Measurements from ENCODE around the gene AKAP10. TPM values are rescaled to one million over a fixed set of nuclear protein-coding genes. Genes with fewer than 3 reads are reported as not detected.

Gene AKAP10
- total and polyA plus RNA-seq, 2 of the 4 experiments (the other 2 are of a cell fraction): 12.7 to 18.6 TPM

DNA sequence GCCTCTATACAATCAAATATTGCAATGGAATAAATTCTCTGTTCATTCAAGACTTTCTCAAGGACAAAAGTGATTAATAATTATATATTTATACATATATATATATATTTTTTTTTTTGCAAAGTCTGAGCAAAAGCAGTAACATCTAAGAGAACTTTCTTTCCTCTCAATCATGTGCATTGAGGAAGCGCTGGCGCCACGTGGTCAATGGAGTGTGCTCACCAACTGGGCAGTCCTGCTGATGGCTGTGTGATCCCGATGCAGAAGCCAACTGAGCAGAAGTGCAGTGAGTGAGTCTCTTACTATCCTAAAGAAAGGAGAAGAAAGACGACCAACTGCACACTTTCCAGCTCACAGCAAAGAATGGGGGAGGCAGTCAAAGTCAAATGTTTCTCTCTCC lies 72.7 kb downstream of the AKAP10 start:
- H2AK5ac ChIP-seq (ENCODE audit: low read depth, low read length): peak overlapping the region; percentile 85
- peak overlapping the region; percentile 84; the same call in 1 of the 2 replicates for H4K91ac ChIP-seq (ENCODE audit: insufficient read depth, low read depth, low read length)
- peak overlapping the region; percentile 86; the same call in 1 of the 2 replicates for H4K5ac ChIP-seq (ENCODE audit: low read depth, low read length)
- H3K36me3 ChIP-seq (ENCODE audit: control insufficient read depth, insufficient read depth, low read length): peaks cover 25% of the 10 kb centered on the region
- ATAC-seq (ENCODE audit: low read depth): no peak
- TF ChIP-seq BHLHE40 (IDR thresholded peaks at IDR 0.05; ENCODE audit: low read depth, low read length): no peak
- no peak for TF ChIP-seq MAZ (IDR thresholded peaks at IDR 0.05; ENCODE audit: borderline replicate concordance, low read depth, low read length)
- TF ChIP-seq RFX5 (IDR thresholded peaks at IDR 0.05; ENCODE audit: low read depth, low read length): no peak
- TF ChIP-seq RCOR1 (IDR thresholded peaks at IDR 0.05; ENCODE audit: insufficient replicate concordance, low read length): no peak
- no peak for TF ChIP-seq SMC3 (IDR thresholded peaks at IDR 0.05; ENCODE audit: low read depth, low read length)
- TF ChIP-seq, protein P1, sequence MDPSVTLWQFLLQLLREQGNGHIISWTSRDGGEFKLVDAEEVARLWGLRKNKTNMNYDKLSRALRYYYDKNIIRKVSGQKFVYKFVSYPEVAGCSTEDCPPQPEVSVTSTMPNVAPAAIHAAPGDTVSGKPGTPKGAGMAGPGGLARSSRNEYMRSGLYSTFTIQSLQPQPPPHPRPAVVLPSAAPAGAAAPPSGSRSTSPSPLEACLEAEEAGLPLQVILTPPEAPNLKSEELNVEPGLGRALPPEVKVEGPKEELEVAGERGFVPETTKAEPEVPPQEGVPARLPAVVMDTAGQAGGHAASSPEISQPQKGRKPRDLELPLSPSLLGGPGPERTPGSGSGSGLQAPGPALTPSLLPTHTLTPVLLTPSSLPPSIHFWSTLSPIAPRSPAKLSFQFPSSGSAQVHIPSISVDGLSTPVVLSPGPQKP (IDR thresholded peaks at IDR 0.05; ENCODE audit: borderline replicate concordance, low read depth, low read length): no peak
- TF ChIP-seq, protein P2, sequence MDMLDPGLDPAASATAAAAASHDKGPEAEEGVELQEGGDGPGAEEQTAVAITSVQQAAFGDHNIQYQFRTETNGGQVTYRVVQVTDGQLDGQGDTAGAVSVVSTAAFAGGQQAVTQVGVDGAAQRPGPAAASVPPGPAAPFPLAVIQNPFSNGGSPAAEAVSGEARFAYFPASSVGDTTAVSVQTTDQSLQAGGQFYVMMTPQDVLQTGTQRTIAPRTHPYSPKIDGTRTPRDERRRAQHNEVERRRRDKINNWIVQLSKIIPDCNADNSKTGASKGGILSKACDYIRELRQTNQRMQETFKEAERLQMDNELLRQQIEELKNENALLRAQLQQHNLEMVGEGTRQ (IDR thresholded peaks at IDR 0.05; ENCODE audit: low read depth, low read length): no peak
- TF ChIP-seq RAD21 (IDR thresholded peaks at IDR 0.05; ENCODE audit: low read length): no peak
- no peak for TF ChIP-seq POLR2A (IDR thresholded peaks at IDR 0.05; ENCODE audit: low read depth, low read length)
- no peak for TF ChIP-seq MAFK (IDR thresholded peaks at IDR 0.05; ENCODE audit: low read depth, low read length)
- no peak for TF ChIP-seq CEBPB (IDR thresholded peaks at IDR 0.05; ENCODE audit: low read depth, low read length)
- no peak for TF ChIP-seq CHD1 (IDR thresholded peaks at IDR 0.05; ENCODE audit: low read depth, low read length)
- TF ChIP-seq MXI1 (IDR thresholded peaks at IDR 0.05; ENCODE audit: borderline replicate concordance, low read depth, low read length): no peak
- TF ChIP-seq FOS (IDR thresholded peaks at IDR 0.05; ENCODE audit: low read depth, low read length): no peak
- TF ChIP-seq NFE2L2 (IDR thresholded peaks at IDR 0.05; ENCODE audit: low read depth, low read length): no peak
- TF ChIP-seq, protein P3, sequence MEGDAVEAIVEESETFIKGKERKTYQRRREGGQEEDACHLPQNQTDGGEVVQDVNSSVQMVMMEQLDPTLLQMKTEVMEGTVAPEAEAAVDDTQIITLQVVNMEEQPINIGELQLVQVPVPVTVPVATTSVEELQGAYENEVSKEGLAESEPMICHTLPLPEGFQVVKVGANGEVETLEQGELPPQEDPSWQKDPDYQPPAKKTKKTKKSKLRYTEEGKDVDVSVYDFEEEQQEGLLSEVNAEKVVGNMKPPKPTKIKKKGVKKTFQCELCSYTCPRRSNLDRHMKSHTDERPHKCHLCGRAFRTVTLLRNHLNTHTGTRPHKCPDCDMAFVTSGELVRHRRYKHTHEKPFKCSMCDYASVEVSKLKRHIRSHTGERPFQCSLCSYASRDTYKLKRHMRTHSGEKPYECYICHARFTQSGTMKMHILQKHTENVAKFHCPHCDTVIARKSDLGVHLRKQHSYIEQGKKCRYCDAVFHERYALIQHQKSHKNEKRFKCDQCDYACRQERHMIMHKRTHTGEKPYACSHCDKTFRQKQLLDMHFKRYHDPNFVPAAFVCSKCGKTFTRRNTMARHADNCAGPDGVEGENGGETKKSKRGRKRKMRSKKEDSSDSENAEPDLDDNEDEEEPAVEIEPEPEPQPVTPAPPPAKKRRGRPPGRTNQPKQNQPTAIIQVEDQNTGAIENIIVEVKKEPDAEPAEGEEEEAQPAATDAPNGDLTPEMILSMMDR (conservative IDR thresholded peaks at IDR 0.05; ENCODE audit: low read depth, low read length): no peak
- H3K14ac ChIP-seq (replicated peaks; ENCODE audit: low read depth, low read length): peak overlapping the region; percentile 74; the same call in 1 of the 2 replicates
- H2AK9ac ChIP-seq (replicated peaks; ENCODE audit: low read depth, low read length, poor library complexity): no peak overlapping the region
- intact Hi-C loops (cut with micrococcal nuclease): loop anchor here (5.0 kb wide), 1 partner anchor 38 kb away; the partner anchor contains the start of gene ULK2
- no peak overlapping the region; the same call in 1 of the 2 replicates for H3K9ac ChIP-seq (ENCODE audit: low read depth, low read length)
- peaks cover 4% of the 10 kb centered on the region; the same call in 1 of the 2 replicates for H4K20me1 ChIP-seq (ENCODE audit: insufficient read depth, low read length)
- POLR2A ChIA-PET (ENCODE audit: unreplicated experiment): no interaction called here
- H2BK5ac ChIP-seq (ENCODE audit: low read depth, low read length, poor library complexity, severe bottlenecking): peak overlapping the region; percentile 69
- no peak overlapping the region for H3K56ac ChIP-seq (ENCODE audit: extremely low read depth, insufficient read depth, low read length)
- peak overlapping the region; percentile 58 for H2BK120ac ChIP-seq (ENCODE audit: low read depth, low read length)
- H4K8ac ChIP-seq (ENCODE audit: low read depth in 2 of 2, low read length in 2 of 2): no peak overlapping the region
- no peak overlapping the region; the same call in 1 of the 2 replicates for H3K4me2 ChIP-seq (ENCODE audit: low read depth, low read length)
- in situ Hi-C loops (cut with MboI; ENCODE audit: low sequenced_read_pairs): no loop called here
- no peak overlapping the region for H2BK15ac ChIP-seq (ENCODE audit: low read depth, low read length)
- H2AFZ ChIP-seq (replicated peaks; ENCODE audit: low read length, poor library complexity): no peak overlapping the region
- peaks cover 3 to 20% of the 10 kb centered on the region in 2 experiments; a peak in 3 of 4 replicates for H3K79me1 ChIP-seq (ENCODE audit: low read depth in 1 of 2, low read length in 2 of 2)
- WGBS, 2 experiments (ENCODE audit: extremely low coverage in 2 of 2, insufficient read length in 1 of 2): no CpG with 5 or more reads among the region's 5 CpGs
- CTCF ChIA-PET: no interaction called here
- H3K4me1 ChIP-seq (ENCODE audit: control insufficient read depth, insufficient read depth, low read length): peaks cover 15% of the 10 kb centered on the region
- BruUV-seq (replicated peaks): no TSS peak
- H3K4ac ChIP-seq (ENCODE audit: low read depth, low read length): peak overlapping the region; percentile 53
- peaks cover 12% of the 10 kb centered on the region for H3K9me1 ChIP-seq (ENCODE audit: insufficient read depth, low read length)
- dilution Hi-C loops (cut with HindIII; ENCODE audit: low sequenced_read_pairs, unreplicated experiment): no loop called here
- no peaks in the 10 kb centered on the region for H3K9me3 ChIP-seq (ENCODE audit: control insufficient read depth, insufficient read depth, low read length)
- peak overlapping the region; percentile 97; the same call in 1 of the 2 replicates for H3K27ac ChIP-seq (ENCODE audit: insufficient read depth, low read length)
- no peak for DNase-seq
- H3K23ac ChIP-seq (ENCODE audit: low read depth, low read length): peak overlapping the region; percentile 32; the same call in 1 of the 2 replicates
- H2BK20ac ChIP-seq (ENCODE audit: low read depth, low read length): peak overlapping the region; percentile 57; the same call in 1 of the 2 replicates
- no peaks in the 10 kb centered on the region for H3K27me3 ChIP-seq (ENCODE audit: control insufficient read depth, insufficient read depth, low read length)
- no peak overlapping the region for H3K4me3 ChIP-seq (ENCODE audit: insufficient read depth, low read depth, low read length)
- peak overlapping the region; percentile 93 for H3K18ac ChIP-seq (ENCODE audit: low read depth, low read length)
